Upper lobe of left lung (tissue), 6 donors: Measurements from ENCODE around the gene LEPR. TPM values are rescaled to one million over a fixed set of nuclear protein-coding genes. Genes with fewer than 3 reads are reported as not detected.

ENCODE experiments used
- ATAC-seq, 2 donors: fragments of 200-7000 bp; cut with Tn5 transposase; one replicate each; pipeline ENCODE4 v1.9.1; 2022; ENCODE audit warnings: mild to moderate bottlenecking in 2 of 2, moderate library complexity in 2 of 2; ENCODE audit not compliant: low FRiP score in 2 of 2
- DNase-seq, 2 donors: peaks; one replicate each; pipeline ENCODE4 v3.0.0-alpha.2; 2019 to 2020
- H3K27ac ChIP-seq, 4 donors: fragments of 200-600 bp; sonication (generic); one replicate each; pipeline ENCODE4 v1.5.1; 2016 to 2019
- H3K27me3 ChIP-seq, 4 donors: fragments of 200-600 bp; sonication (generic); one replicate each; pipeline ENCODE4 v1.5.1; 2017 to 2019
- H3K36me3 ChIP-seq, 4 donors: fragments of 200-600 bp; sonication (generic); one replicate each; pipeline ENCODE4 v1.5.1; 2016 to 2019
- H3K4me1 ChIP-seq, 4 donors: fragments of 200-600 bp; sonication (generic); one replicate each; pipeline ENCODE4 v1.5.1; 2018 to 2019
- H3K4me3 ChIP-seq, 4 donors: fragments of 200-600 bp; sonication (generic); one replicate each; pipeline ENCODE4 v1.5.1; 2017 to 2019; ENCODE audit warnings: mild to moderate bottlenecking in 2 of 4, moderate library complexity in 1 of 4
- H3K9me3 ChIP-seq, 4 donors: fragments of 200-600 bp; sonication (generic); one replicate each; pipeline ENCODE4 v1.5.1; 2018 to 2019
- CTCF ChIP-seq, 6 experiments: fragments of 450-650 bp in 4 of 6; fragments of 200-600 bp in 2 of 6; sonication (generic) in 2 of 6; IDR thresholded peaks; one replicate each; pipeline ENCODE4 v1.5.1; 2016 to 2019; ENCODE audit warnings: antibody characterized with exemption in 6 of 6
- EP300 ChIP-seq, 4 donors: sonication (generic); formaldehyde crosslinking; IDR thresholded peaks; one replicate each; pipeline ENCODE4 v1.5.1; 2017; ENCODE audit warnings: antibody characterized with exemption in 4 of 4, control low read depth in 2 of 4
- POLR2A ChIP-seq, 4 donors: fragments of 450-650 bp; IDR thresholded peaks; one replicate each; pipeline ENCODE4 v1.5.1; 2016 to 2017; ENCODE audit warnings: antibody characterized with exemption in 4 of 4, mild to moderate bottlenecking in 2 of 4
- POLR2AphosphoS5 ChIP-seq, 2 donors: sonication (generic); formaldehyde crosslinking; IDR thresholded peaks; one replicate each; pipeline ENCODE4 v1.5.1; 2017; ENCODE audit warnings: antibody characterized with exemption in 2 of 2
- WGBS, 2 donors: methylation state at CpG; one replicate each; pipeline ENCODE4 v1.1.5; 2017 to 2018; 5-methylcytosine and 5-hydroxymethylcytosine counted together
- total RNA-seq, 6 donors: library from RNA; depleted of rRNA in 4 of 6; stranded (reverse); fragments of >200 nt in 4 of 6; gene quantifications; one replicate each; pipeline versions ENCODE4 v1.1.0 to v1.2.1, GENCODE V29; 2016 to 2021
- donor health status: DM: no; HTN: no; CAD: no; lungs with moderate emphysema.
- donor health status: DM: no; HTN: yes; CAD: no; lungs with severe emphysema.

Gene LEPR
- total RNA-seq, 6 donors from 2014 or later = 12.8 to 37.3 (median 22.9) TPM

DNA sequence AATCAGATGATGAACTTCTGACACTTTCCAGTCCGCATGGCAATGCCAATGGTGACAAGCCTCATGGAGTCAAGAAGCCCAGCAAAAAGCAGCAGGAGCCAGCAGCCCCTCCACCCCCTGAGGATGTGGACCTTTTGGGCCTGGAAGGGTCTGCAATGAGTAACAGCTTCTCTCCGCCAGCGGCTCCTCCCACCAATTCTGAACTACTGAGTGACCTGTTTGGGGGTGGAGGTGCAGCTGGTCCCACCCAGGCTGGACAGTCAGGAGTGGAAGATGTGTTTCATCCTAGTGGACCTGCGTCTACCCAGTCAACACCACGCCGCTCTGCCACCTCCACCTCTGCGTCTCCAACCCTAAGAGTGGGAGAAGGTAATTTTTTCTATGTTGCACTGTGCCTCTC lies 28.0 kb upstream of the LEPR start:
- Histone ChIP-seq H3K36me3 (peaks cover 0 to 6% (median 0%) of the 10 kb centered on the region in 4 donors), H3K4me3 (no peak overlapping the region), H3K9me3 (no peaks in the 10 kb centered on the region), H3K4me1 (no peaks in the 10 kb centered on the region), H3K27ac (no peak overlapping the region), H3K27me3 (no peaks in the 10 kb centered on the region)
- DNase-seq (no peak), ATAC-seq (no peak)
- no peak for TF ChIP-seq POLR2A (IDR thresholded peaks at IDR 0.05)
- TF ChIP-seq EP300 (IDR thresholded peaks at IDR 0.05) = no peak
- no peak for TF ChIP-seq POLR2AphosphoS5 (IDR thresholded peaks at IDR 0.05)
- 94 to 95% methylated on average over 7 of the region's 7 CpGs for WGBS, 2 donors

DNA sequence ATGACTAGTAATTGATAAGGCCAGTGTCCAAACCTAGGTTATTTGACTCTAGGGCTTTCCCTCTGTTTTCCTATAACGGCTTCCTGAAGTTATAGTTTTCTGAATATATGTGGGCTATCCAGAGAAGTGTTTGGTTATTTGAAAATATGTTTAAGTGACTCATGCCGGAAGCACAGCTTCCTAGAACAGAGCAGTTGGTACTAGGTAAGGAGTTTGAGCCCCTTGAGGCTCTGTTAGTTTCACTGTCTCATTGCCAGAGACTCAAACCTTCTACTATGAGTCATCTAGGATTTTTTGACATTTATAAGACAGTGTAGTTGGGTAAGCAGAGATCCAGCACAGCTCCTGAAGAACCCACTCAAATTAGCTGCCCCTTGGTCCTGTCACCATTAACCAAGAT lies 27.1 kb upstream of the LEPR start:
- Histone ChIP-seq H3K4me1 (no peaks in the 10 kb centered on the region), H3K36me3 (peaks cover 0 to 6% (median 0%) of the 10 kb centered on the region in 4 donors), H3K27me3 (no peaks in the 10 kb centered on the region), H3K27ac (no peak overlapping the region), H3K4me3 (no peak overlapping the region), H3K9me3 (no peaks in the 10 kb centered on the region)
- DNase-seq (no peak), ATAC-seq (no peak)
- 62 to 77% methylated on average over 2 of the region's 2 CpGs for WGBS, 2 donors
- TF ChIP-seq POLR2A (IDR thresholded peaks at IDR 0.05) = no peak
- TF ChIP-seq EP300 (IDR thresholded peaks at IDR 0.05) = no peak

- no peaks in the 10 kb centered on the region for H3K4me1 ChIP-seq
- H3K9me3 ChIP-seq = no peaks in the 10 kb centered on the region
- WGBS, 2 donors = 89 to 92% methylated on average over 1 of the region's 1 CpG
- no peak overlapping the region for H3K27ac ChIP-seq
- DNase-seq = no peak
- TF ChIP-seq CTCF (IDR thresholded peaks at IDR 0.05) (no peak), EP300 (IDR thresholded peaks at IDR 0.05) (no peak), POLR2A (IDR thresholded peaks at IDR 0.05) (no peak), POLR2AphosphoS5 (IDR thresholded peaks at IDR 0.05) (no peak)
- no peaks in the 10 kb centered on the region for H3K27me3 ChIP-seq
- no peak for ATAC-seq
- peaks cover 0 to 6% (median 0%) of the 10 kb centered on the region in 4 donors for H3K36me3 ChIP-seq
- no peak overlapping the region for H3K4me3 ChIP-seq
Measured at GRCh38 chr1:65393928-65394327, 26.5 kb upstream of the LEPR start.

DNA sequence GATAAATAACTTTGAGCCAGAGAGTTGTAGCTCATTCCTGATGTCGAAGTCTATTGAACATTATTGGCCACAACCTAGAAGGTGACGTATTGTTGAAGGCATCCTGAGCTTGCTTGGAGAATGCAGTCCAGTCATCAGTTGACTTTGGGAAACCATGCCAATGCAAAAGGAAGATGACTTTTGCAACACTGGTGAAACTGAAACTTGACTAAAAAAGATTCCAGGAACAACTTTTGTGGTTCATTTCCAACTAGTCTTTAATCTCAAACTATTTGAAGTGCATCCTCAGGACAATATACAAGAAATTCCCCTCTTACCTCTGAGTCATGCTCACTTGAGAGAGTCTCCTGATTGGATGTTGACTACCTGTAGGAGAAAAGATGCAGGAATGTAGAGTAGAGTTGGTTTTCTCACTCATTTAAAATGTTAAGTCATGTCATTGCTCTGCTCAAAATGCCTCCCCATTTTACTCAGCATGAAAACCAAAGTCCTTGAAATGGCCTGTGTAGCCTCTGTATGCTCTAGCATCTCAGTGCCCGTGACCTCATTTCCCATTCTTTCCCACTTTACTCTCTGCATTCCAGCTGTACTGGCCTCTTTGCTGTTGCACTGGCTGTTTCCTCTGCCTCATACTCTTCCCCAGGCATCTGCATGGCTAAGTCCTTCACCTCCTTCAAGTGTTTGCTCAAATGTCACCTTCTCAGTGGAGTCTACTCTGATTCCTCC lies 24.4 kb upstream of the LEPR start:
- ATAC-seq = peak; percentile 14 to 75
- no peaks in the 10 kb centered on the region for H3K36me3 ChIP-seq
- 67 to 71% methylated on average over 3 of the region's 3 CpGs for WGBS, 2 donors
- no peaks in the 10 kb centered on the region for H3K9me3 ChIP-seq
- no peaks in the 10 kb centered on the region for H3K4me1 ChIP-seq
- peak in 1 of 2 donors; percentile 32 for DNase-seq
- H3K27me3 ChIP-seq = no peaks in the 10 kb centered on the region
- no peak overlapping the region for H3K4me3 ChIP-seq
- TF ChIP-seq EP300 (IDR thresholded peaks at IDR 0.05) = peak in 1 of 4 donors; percentile 17
- TF ChIP-seq POLR2AphosphoS5 (IDR thresholded peaks at IDR 0.05) = peak in 1 of 2 donors; percentile 4
- no peak for TF ChIP-seq POLR2A (IDR thresholded peaks at IDR 0.05)
- H3K27ac ChIP-seq = peak overlapping the region in 1 of 4 donors; percentile 15

- H3K36me3 ChIP-seq = peaks cover 0 to 5% (median 0%) of the 10 kb centered on the region in 4 donors
- no peaks in the 10 kb centered on the region for H3K9me3 ChIP-seq
- DNase-seq (no peak), ATAC-seq (no peak)
- H3K4me1 ChIP-seq = no peaks in the 10 kb centered on the region
- no peaks in the 10 kb centered on the region for H3K27me3 ChIP-seq
- WGBS, 2 donors = 97 to 100% methylated on average over 1 of the region's 1 CpG
- H3K27ac ChIP-seq = no peak overlapping the region
- TF ChIP-seq CTCF (IDR thresholded peaks at IDR 0.05) = no peak
- no peak for TF ChIP-seq POLR2AphosphoS5 (IDR thresholded peaks at IDR 0.05)
- no peak for TF ChIP-seq POLR2A (IDR thresholded peaks at IDR 0.05)
- TF ChIP-seq EP300 (IDR thresholded peaks at IDR 0.05) = no peak
- no peak overlapping the region for H3K4me3 ChIP-seq
Measured at GRCh38 chr1:65398083-65398482, 22.4 kb upstream of the LEPR start.

GRCh38 chr1:65399003-65399402 lies 21.5 kb upstream of the LEPR start:
- no peak for TF ChIP-seq CTCF (IDR thresholded peaks at IDR 0.05)
- ATAC-seq (no peak), DNase-seq (no peak)
- no peak overlapping the region for H3K27ac ChIP-seq
- peaks cover 0 to 5% (median 0%) of the 10 kb centered on the region in 4 donors for H3K36me3 ChIP-seq
- no peaks in the 10 kb centered on the region for H3K4me1 ChIP-seq
- no peak overlapping the region for H3K4me3 ChIP-seq
- whole genome bisulfite sequencing, 2 donors = 91 to 94% methylated on average over 1 of the region's 1 CpG
- no peaks in the 10 kb centered on the region for H3K27me3 ChIP-seq
- H3K9me3 ChIP-seq = no peaks in the 10 kb centered on the region
